NCI-H82 treated with DMSO at 0.1 percent for 48 hours (cell line): ENCODE measurements around the gene KCNAB2.

Experiments
- DNase-seq: peaks from one replicate; lab custom pipeline; 2025; ENCODE audit not compliant: unreplicated experiment; lab: John Stamatoyannopoulos, UW

KCNAB2 gene

DNA sequence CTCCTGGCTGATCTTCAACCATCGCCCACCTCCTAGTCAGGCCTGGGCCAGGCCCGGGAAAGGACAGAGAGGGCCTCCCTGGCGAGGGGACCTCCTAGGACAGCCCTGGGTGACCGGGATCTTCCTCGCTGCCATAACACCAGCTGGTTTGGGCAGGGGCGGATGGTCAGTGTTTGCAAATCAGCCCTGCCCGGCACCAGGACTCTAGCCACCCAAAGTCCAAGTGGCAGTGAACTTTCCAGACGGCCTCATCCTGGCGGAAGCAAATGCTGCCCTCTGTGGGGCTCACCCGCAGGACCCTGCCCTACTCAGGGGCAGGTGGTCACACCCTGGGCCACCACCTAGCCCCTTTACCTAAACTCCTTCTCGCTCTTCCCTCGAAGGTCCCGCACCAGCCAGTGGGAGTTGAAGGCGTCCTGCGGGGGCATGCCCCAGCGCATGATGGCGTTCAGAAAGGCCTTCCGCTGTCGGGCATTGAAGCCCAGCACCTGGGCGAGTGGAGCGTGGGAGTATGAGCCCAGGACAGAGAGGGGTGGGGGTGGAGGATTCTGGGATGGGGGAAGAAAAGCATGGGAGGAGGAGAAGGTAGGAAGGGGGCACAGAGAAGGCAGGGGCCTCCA lies 79.2 kb downstream of the KCNAB2 start:
- DNase-seq: no peak

DNA sequence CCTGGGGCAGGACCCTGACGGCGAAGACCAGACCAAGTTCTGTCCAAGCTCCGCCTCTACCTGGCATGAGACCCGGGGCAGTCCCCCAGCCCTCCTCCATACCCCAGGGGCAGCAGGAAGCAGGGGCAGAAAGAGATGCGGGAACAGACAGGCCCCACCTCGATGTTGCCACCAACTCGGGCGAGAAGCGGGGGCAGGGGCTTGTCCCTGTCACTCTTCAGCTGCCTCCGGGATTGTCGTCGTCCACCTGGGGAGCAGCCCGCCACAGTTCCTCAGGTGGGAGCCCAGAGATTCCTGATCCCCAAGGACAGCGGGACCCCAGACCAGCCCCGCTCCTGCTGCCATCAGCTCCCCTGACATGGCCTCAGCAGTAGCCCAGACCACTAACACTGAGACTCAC lies 79.7 kb downstream of the KCNAB2 start:
- DNase-seq: no peak

DNA sequence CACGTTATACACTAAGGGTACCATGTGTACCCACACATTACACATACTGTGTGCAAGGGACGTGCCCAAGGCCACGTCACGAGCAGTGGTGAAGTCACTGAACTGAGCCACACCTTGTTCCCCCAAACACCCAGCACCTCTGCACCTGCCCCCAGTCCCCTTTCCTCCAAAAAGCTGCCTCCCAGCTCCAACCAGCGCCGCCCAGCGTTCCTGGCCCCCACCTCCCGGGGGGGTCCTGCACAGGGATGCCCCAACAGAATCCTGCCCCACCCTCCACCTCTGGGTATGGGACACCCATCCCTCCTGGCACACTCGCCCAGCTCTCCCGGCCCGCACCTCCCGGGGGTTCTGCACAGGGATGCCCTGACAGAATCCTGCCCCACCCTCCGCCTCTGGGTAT lies 80.3 kb downstream of the KCNAB2 start:
- no peak for DNase-seq

GRCh38 chr1:6126521-6127067 lies 80.9 kb downstream of the KCNAB2 start:
- DNase-seq: no peak

- no peak for DNase-seq
Measured at GRCh38 chr1:6127587-6128163, 82.0 kb downstream of the KCNAB2 start.

- no peak for DNase-seq
Measured at GRCh38 chr1:6128276-6129081, 82.8 kb downstream of the KCNAB2 start.

GRCh38 chr1:6129313-6129712 lies 83.6 kb downstream of the KCNAB2 start:
- DNase-seq: no peak

GRCh38 chr1:6130036-6130435 lies 84.3 kb downstream of the KCNAB2 start:
- no peak for DNase-seq

DNA sequence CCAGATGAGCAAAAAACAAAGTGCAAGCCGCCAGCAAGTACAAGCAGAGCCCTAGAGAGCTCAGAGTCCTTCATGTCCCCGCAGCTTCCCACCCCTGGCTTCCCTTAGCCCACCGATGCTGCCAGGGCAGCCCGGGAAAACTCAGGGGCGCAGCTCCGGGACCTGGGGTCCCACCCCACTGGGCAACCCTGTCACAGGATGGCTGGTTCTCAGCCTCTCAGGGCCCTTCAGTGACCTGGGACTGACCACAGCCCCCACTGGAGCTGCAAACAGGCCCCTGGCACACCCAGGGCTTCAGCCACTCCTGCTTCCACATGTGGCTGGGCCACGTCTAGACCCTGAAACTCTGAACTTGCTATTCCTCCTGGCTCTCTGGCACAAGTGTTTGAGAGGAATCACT lies 84.9 kb downstream of the KCNAB2 start:
- DNase-seq: no peak

- no peak for DNase-seq
Measured at GRCh38 chr1:6131561-6131960, 85.9 kb downstream of the KCNAB2 start.

- no peak for DNase-seq
Measured at GRCh38 chr1:6133146-6133895, 87.6 kb downstream of the KCNAB2 start.

DNA sequence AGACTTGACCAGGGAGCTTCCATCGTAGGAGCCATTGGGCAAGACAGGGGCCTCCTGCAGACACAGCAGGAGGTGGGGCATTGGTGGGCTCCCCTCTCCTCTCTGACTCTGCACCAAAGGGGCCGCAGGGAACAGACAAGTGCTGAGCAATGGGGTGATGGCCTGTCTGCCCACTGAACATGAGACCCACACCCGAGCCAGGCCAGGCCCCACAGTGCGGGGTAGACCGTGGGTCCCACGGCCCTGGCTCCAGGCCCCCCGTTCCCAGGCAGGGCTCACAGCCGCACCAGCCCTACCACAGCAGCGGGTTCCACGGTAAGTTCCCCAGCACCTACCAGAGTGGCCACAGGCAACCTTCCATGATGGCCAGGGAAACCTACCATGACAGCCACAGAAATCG lies 88.5 kb downstream of the KCNAB2 start:
- DNase-seq: no peak

- no peak for DNase-seq
Measured at GRCh38 chr1:6134741-6135510, 89.2 kb downstream of the KCNAB2 start.

DNA sequence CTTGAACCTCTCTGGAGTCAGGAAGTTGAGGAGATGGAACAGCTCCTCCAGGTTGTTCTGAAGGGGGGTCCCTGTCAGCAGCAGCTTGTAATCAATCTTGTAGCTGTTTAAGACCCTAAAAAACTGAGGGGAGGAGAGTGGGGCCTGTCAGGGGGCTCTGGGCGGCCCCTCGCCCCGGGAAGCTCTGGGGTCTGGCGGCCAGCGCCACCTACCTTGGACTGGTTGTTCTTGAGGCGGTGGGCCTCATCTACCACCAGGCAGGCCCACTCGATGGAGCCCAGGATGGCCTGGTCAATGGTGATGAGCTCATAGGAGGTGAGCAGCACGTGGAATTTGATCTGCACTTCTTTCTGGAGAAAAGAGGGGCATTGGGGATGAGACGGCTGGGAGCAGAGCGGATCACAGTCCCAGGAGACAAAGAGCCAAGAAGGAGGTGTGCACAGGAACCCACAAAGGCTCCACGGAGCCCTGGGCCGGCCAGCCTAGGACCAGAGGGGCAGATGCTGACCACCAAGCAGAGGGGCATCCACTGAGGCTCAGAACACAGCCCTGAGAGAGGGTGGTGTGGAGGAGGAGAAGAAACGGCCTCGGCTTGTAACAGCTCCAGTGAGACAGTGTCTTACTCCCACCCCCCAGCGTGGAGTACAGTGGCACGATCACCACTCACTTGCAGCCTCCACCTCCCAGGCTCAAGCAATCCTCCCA lies 91.0 kb downstream of the KCNAB2 start:
- DNase-seq: no peak

GRCh38 chr1:6137758-6138157 lies 92.1 kb downstream of the KCNAB2 start:
- DNase-seq: no peak

- DNase-seq: no peak
Measured at GRCh38 chr1:6140413-6140812, 94.7 kb downstream of the KCNAB2 start.

GRCh38 chr1:6141592-6141991 lies 95.9 kb downstream of the KCNAB2 start:
- no peak for DNase-seq

GRCh38 chr1:6142036-6142621 lies 96.4 kb downstream of the KCNAB2 start:
- no peak for DNase-seq

DNA sequence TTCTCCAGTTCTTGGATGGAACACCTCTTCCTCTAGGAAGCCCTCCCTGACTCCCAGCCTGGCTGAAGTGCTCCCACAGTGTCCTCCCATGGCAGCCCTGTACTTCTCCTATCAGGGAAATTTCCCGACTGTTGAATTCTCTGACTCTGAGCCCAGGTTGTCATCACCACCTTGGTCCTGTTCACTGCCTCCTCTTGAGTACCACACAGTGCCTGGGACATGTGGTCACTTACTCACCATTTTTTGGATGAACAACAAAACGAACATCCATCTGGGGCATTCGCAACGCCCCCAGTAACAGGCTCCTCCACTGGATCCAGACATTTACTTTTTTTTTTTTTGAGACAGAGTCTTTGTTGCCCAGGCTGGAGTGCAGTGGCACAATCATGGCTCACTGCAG lies 97.0 kb downstream of the KCNAB2 start:
- no peak for DNase-seq

GRCh38 chr1:6143395-6143794 lies 97.7 kb downstream of the KCNAB2 start:
- DNase-seq: no peak
